GM23338 (cell line): ENCODE measurements around the gene BNIP5.

Source experiments
- CREB1 ChIP-seq: fragments of 250-450 bp; sonication (Bioruptor Pico); IDR thresholded peaks from 2 replicates; pipeline ENCODE4 v1.5.0; 2020; ENCODE audit warnings: low read depth, mild to moderate bottlenecking, moderate library complexity
- ETS1 ChIP-seq: IDR thresholded peaks from 2 replicates; pipeline ENCODE4 v1.6.1; 2016; ENCODE audit warnings: antibody characterized with exemption
- EZH2 ChIP-seq: fragments of 200-600 bp; sonication (generic); IDR thresholded peaks from one replicate; pipeline ENCODE4 v1.8.0; 2017; ENCODE audit warnings: antibody characterized with exemption, mild to moderate bottlenecking, low read depth; ENCODE audit not compliant: unreplicated experiment
- EZH2phosphoT487 ChIP-seq: fragments of 200-600 bp; sonication (generic); IDR thresholded peaks from one replicate; pipeline ENCODE4 v1.8.1; 2018; ENCODE audit warnings: antibody characterized with exemption; ENCODE audit not compliant: unreplicated experiment
- POLR2AphosphoS5 ChIP-seq: IDR thresholded peaks from 2 replicates; pipeline ENCODE4 v1.6.1; 2016; ENCODE audit warnings: antibody characterized with exemption, low read depth
- TF ChIP-seq, protein P1 (sequence below), 2 experiments: fragments of 200-600 bp in 1 of 2; sonication (generic) in 1 of 2; conservative IDR thresholded peaks; 2 replicates each; pipeline versions ENCODE4 v1.5.1 to v1.6.1; 2016 to 2017; ENCODE audit warnings: antibody characterized with exemption in 2 of 2, low read depth in 2 of 2, mild to moderate bottlenecking in 2 of 2, moderate library complexity in 1 of 2
- TF ChIP-seq, protein P2 (sequence below): IDR thresholded peaks from one replicate; pipeline ENCODE4 v1.6.1; 2018; ENCODE audit warnings: antibody characterized with exemption; ENCODE audit not compliant: unreplicated experiment

- TF ChIP-seq, protein P1, sequence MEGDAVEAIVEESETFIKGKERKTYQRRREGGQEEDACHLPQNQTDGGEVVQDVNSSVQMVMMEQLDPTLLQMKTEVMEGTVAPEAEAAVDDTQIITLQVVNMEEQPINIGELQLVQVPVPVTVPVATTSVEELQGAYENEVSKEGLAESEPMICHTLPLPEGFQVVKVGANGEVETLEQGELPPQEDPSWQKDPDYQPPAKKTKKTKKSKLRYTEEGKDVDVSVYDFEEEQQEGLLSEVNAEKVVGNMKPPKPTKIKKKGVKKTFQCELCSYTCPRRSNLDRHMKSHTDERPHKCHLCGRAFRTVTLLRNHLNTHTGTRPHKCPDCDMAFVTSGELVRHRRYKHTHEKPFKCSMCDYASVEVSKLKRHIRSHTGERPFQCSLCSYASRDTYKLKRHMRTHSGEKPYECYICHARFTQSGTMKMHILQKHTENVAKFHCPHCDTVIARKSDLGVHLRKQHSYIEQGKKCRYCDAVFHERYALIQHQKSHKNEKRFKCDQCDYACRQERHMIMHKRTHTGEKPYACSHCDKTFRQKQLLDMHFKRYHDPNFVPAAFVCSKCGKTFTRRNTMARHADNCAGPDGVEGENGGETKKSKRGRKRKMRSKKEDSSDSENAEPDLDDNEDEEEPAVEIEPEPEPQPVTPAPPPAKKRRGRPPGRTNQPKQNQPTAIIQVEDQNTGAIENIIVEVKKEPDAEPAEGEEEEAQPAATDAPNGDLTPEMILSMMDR (conservative IDR thresholded peaks at IDR 0.05; ENCODE audit: low read depth in 2 of 2) = no peak
- TF ChIP-seq EZH2phosphoT487 (no peak), EZH2 (no peak), POLR2AphosphoS5 (no peak), CREB1 (CRISPR knock-in tag) (no peak), ETS1 (no peak)
- TF ChIP-seq, protein P2, sequence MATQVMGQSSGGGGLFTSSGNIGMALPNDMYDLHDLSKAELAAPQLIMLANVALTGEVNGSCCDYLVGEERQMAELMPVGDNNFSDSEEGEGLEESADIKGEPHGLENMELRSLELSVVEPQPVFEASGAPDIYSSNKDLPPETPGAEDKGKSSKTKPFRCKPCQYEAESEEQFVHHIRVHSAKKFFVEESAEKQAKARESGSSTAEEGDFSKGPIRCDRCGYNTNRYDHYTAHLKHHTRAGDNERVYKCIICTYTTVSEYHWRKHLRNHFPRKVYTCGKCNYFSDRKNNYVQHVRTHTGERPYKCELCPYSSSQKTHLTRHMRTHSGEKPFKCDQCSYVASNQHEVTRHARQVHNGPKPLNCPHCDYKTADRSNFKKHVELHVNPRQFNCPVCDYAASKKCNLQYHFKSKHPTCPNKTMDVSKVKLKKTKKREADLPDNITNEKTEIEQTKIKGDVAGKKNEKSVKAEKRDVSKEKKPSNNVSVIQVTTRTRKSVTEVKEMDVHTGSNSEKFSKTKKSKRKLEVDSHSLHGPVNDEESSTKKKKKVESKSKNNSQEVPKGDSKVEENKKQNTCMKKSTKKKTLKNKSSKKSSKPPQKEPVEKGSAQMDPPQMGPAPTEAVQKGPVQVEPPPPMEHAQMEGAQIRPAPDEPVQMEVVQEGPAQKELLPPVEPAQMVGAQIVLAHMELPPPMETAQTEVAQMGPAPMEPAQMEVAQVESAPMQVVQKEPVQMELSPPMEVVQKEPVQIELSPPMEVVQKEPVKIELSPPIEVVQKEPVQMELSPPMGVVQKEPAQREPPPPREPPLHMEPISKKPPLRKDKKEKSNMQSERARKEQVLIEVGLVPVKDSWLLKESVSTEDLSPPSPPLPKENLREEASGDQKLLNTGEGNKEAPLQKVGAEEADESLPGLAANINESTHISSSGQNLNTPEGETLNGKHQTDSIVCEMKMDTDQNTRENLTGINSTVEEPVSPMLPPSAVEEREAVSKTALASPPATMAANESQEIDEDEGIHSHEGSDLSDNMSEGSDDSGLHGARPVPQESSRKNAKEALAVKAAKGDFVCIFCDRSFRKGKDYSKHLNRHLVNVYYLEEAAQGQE = no peak
Observed at GRCh38 chr6:36370638-36371037, 34.0 kb upstream of the BNIP5 start.
